Measurements from ENCODE around the gene ANKRD39.

DNA sequence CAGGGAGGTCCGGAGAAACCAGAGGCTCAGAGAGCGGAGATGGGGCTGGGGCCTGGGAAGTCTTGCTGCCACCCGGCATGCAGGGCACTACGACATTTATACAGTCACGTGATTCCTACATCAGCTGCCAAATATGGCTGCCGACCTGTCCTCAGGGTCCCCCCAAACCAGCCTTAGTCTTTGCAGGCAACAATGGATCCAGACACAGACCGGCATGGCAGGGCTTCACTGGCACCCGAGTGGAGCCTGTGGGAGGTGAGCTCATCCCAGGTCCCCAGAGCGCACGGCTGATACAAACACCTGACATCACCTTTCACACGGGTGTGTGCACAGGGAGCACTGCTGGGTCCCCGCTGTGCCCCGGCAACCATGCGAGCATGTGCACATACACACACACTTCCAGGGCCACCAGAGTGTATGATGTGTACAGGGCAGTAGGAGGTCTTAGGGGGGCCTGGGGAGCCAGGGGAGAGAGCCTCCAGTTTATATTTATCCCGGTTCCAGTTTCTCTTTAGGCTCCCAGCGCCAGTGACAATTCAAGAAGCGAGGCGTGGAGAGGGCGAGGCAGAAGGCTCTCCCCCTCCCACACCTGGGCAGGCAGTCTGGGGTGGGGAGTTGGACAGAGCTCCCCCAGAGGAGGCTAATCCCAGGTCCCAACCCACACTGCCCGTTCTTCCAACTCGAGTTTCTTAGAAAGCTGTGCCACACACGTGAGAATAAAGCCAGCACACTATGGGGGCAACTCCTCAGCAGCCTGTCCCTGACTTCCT lies 9.4 kb upstream of the ANKRD39 start:
- no peak for TF ChIP-seq CTCF (IDR thresholded peaks at IDR 0.05)
- no peak for TF ChIP-seq POLR2A (IDR thresholded peaks at IDR 0.05)

Data from Peyer's patch (tissue), 4 donors.